Inflammatory macrophage treated with lipopolysaccharide for 4 hours (primary cell): ENCODE measurements around the gene PPP2R1A.
"Not testable (repeated sequence)": the region's sequence is repeated elsewhere in the genome, so short reads cannot be mapped to it uniquely, and the experiment has no call there.

ENCODE experiments used
- DNase-seq: peaks from one replicate; pipeline ENCODE4 v3.0.0-alpha.2; 2020

PPP2R1A gene

DNA sequence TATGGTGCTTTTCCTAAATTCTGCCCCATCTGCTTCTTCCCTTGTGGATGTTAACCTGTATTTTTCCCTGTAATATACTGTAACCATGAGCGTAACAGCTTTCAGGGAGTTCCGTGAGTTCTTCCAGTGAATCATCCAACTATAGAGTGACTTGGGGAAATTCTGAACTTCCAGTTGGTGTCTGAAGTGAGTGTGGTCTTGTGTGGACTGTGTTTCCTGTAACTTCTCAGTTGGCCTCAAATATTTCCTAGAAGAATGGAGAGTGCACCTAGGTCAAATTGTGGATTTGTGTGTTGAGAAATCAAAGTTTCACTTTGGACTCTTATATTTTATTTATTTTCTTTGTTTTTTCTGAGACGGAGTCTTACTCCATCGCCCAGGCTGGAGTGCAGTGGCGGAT, 68.6 kb downstream of the PPP2R1A start:
- DNase-seq, result no peak

DNA sequence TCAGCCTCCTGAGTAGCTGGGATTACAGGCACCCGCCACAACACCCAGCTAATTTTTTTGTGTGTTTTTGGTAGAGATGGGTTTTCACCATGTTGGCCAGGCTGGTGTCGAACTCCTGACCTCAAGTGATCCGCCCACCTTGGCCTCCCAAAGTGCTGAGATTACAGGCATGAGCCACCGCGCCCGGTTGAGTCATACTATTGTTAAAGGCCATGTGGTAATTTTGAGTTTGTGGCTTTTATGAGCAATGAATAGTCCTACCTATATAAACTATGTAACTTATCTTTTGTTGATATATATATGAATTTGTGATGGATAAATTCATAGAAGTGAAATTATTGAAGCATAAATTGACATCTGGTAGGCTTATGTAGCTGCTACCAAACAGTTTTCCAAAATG, 75.7 kb downstream of the PPP2R1A start:
- not testable (repeated sequence) for DNase-seq

GRCh38 chr19:52269338-52270261, 79.7 kb downstream of the PPP2R1A start, which contains the start of gene ZNF766:
Gene ZNF766, plus strand, starts transcription at chr19:52269587. Its CDS starts 27 bp downstream, at chr19:52269614.
- DNase-seq, result peak; percentile 96

GRCh38 chr19:52270266-52270885, 80.5 kb downstream of the PPP2R1A start:
- DNase-seq, result peak; percentile 27

GRCh38 chr19:52273301-52273700, 83.4 kb downstream of the PPP2R1A start:
- no peak for DNase-seq

GRCh38 chr19:52274191-52274590, 84.3 kb downstream of the PPP2R1A start:
- DNase-seq, result no peak

DNA sequence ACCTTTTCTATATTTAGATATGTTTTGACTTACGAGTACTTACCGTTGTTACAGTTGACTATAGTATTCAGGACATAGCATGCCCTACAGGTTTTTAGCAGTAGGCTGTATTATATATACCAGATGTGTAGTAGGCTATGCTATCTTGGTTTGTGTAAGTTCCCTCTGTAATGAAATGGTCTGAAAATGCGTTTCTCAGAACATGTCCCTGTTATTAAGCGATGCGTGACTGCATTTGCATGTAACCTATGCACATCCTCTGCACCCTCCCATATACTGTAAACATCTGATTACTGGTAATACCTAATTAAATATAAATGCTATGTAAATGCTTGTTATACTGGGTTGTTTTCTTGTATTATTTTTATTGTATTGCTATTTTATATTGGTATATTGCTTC, 86.1 kb downstream of the PPP2R1A start:
- no peak for DNase-seq

DNA sequence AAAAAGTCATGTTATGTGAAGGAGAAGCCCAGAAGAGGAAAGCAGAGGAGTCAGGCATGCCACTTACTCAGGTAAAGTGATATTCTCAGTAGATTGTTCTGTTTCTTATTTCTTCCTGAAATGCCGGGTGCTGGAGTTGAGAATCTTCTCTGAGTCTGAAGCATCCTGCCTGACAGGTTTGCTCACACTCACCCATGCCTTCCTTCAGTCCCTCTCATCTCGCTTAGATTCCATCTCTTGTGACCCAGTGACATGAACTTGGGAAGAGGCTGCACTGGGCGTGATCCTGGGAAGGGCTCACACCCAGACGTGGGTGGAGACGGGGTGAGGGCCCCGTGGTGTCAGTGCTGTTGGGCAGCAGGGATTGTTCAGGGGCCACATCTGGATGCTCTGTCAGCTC, 87.6 kb downstream of the PPP2R1A start:
- DNase-seq, result no peak
